Sigmoid colon (tissue), 7 donors: ENCODE results near the gene FBXL20. TPM values are rescaled to one million over a fixed set of nuclear protein-coding genes. Genes with fewer than 3 reads are reported as not detected.

Source experiments
- DNase-seq: peaks from one replicate; pipeline ENCODE4 v3.0.0-alpha.2; 2019
- H3K27ac ChIP-seq, 4 donors: fragments of 200-600 bp; sonication (generic); one replicate each; pipeline ENCODE4 v1.5.1; 2016 to 2019; ENCODE audit warnings: mild to moderate bottlenecking in 1 of 4
- H3K27me3 ChIP-seq, 3 donors: fragments of 200-600 bp; sonication (generic); one replicate each; pipeline ENCODE4 v1.5.1; 2019; ENCODE audit warnings: mild to moderate bottlenecking in 1 of 3
- H3K36me3 ChIP-seq, 4 donors: fragments of 200-600 bp; sonication (generic); one replicate each; pipeline ENCODE4 v1.5.1; 2016 to 2019
- H3K4me1 ChIP-seq, 4 donors: fragments of 200-600 bp; sonication (generic); one replicate each; pipeline ENCODE4 v1.5.1; 2017 to 2019
- H3K4me3 ChIP-seq, 4 donors: fragments of 200-600 bp; sonication (generic); one replicate each; pipeline ENCODE4 v1.5.1; 2017 to 2019; ENCODE audit warnings: mild to moderate bottlenecking in 2 of 4, moderate library complexity in 1 of 4
- H3K9me3 ChIP-seq, 4 donors: fragments of 200-600 bp in 3 of 4; sonication (generic) in 3 of 4; one replicate each; pipeline versions ENCODE4 v1.5.1 to v1.6.1; 2013 to 2019
- CTCF ChIP-seq, 4 experiments: fragments of 450-650 bp in 3 of 4; fragments of 200-600 bp in 1 of 4; IDR thresholded peaks; one replicate each; pipeline ENCODE4 v1.5.1; 2016 to 2019; ENCODE audit warnings: antibody characterized with exemption in 4 of 4, mild to moderate bottlenecking in 3 of 4, moderate library complexity in 2 of 4
- EP300 ChIP-seq, 4 donors: sonication (generic); formaldehyde crosslinking; IDR thresholded peaks; one replicate each; pipeline ENCODE4 v1.6.1; 2017; ENCODE audit warnings: antibody characterized with exemption in 4 of 4
- POLR2A ChIP-seq, 2 donors: fragments of 450-650 bp; IDR thresholded peaks; one replicate each; pipeline ENCODE4 v1.6.1; 2016; ENCODE audit warnings: antibody characterized with exemption in 2 of 2, mild to moderate bottlenecking in 2 of 2, moderate library complexity in 2 of 2
- POLR2AphosphoS5 ChIP-seq, 4 donors: sonication (generic); formaldehyde crosslinking; IDR thresholded peaks; one replicate each; pipeline ENCODE4 v1.6.1; 2017; ENCODE audit warnings: antibody characterized with exemption in 4 of 4
- WGBS, 2 donors: extraction: QIAGEN DNeasy Blood & Tissue Kit; methylation state at CpG; one replicate each; pipeline ENCODE4 v1.1.7; 2013; 5-methylcytosine and 5-hydroxymethylcytosine counted together
- intact Hi-C: fragments of 100-400 bp; cut with DNase I; formaldehyde crosslinking; loops from one replicate; pipeline ENCODE4 v1.15.1; 2023
- polyA plus RNA-seq, 3 donors: library from polyadenylated mRNA; stranded (reverse); fragments of 200-250 nt; gene quantifications; one replicate each; pipeline ENCODE4 v1.2.3, GENCODE V29; 2013
- total RNA-seq, 4 donors: library from RNA; depleted of rRNA; stranded (reverse); fragments of >200 nt; gene quantifications; one replicate each; pipeline ENCODE4 v1.1.0, GENCODE V29; 2016
- donor health status: healthy with polysubstance abuse.
- donor health status: Bipolar disorder and iron deficiency.
- donor health status: healthy.

The FBXL20 gene
- total and polyA plus RNA-seq, 7 donors: 1.8 to 26.0 (median 17.0) TPM

GRCh38 chr17:39221572-39221971 is 179.9 kb downstream of the FBXL20 start:
- H3K27me3 ChIP-seq: peaks cover 21 to 43% (median 24%) of the 10 kb centered on the region in 3 donors
- TF ChIP-seq POLR2AphosphoS5 (IDR thresholded peaks at IDR 0.05) (no peak), POLR2A (IDR thresholded peaks at IDR 0.05) (no peak), EP300 (IDR thresholded peaks at IDR 0.05) (no peak), CTCF (IDR thresholded peaks at IDR 0.05) (no peak)
- no peak for DNase-seq
- peaks cover 0 to 21% (median 20%) of the 10 kb centered on the region in 4 donors for H3K4me1 ChIP-seq
- H3K9me3 ChIP-seq: no peaks in the 10 kb centered on the region
- 89 to 93% methylated on average over 6 of the region's 6 CpGs for WGBS, 2 donors
- no peaks in the 10 kb centered on the region for H3K36me3 ChIP-seq
- H3K27ac ChIP-seq: no peak overlapping the region
- intact Hi-C loops: no loop called here
- H3K4me3 ChIP-seq: no peak overlapping the region

- DNase-seq: no peak
- intact Hi-C loops: no loop called here
- H3K27me3 ChIP-seq: peaks cover 3 to 35% (median 10%) of the 10 kb centered on the region in 3 donors
- 72 to 75% methylated on average over 8 of the region's 8 CpGs for WGBS, 2 donors
- H3K27ac ChIP-seq: no peak overlapping the region
- H3K4me3 ChIP-seq: no peak overlapping the region
- TF ChIP-seq POLR2A (IDR thresholded peaks at IDR 0.05) (no peak), EP300 (IDR thresholded peaks at IDR 0.05) (no peak), POLR2AphosphoS5 (IDR thresholded peaks at IDR 0.05) (no peak), CTCF (IDR thresholded peaks at IDR 0.05) (no peak)
- H3K4me1 ChIP-seq: peaks cover 0 to 2% (median 2%) of the 10 kb centered on the region in 4 donors
- H3K36me3 ChIP-seq: no peaks in the 10 kb centered on the region
- no peaks in the 10 kb centered on the region for H3K9me3 ChIP-seq
Observed at GRCh38 chr17:39219647-39220154, 181.7 kb downstream of the FBXL20 start.

- Histone ChIP-seq H3K4me3 (no peak overlapping the region), H3K4me1 (no peaks in the 10 kb centered on the region), H3K36me3 (no peaks in the 10 kb centered on the region), H3K27ac (no peak overlapping the region), H3K9me3 (no peaks in the 10 kb centered on the region), H3K27me3 (peaks cover 0 to 27% (median 5%) of the 10 kb centered on the region in 3 donors)
- TF ChIP-seq POLR2AphosphoS5 (IDR thresholded peaks at IDR 0.05) (no peak), CTCF (IDR thresholded peaks at IDR 0.05) (no peak), POLR2A (IDR thresholded peaks at IDR 0.05) (no peak), EP300 (IDR thresholded peaks at IDR 0.05) (no peak)
- DNase-seq: no peak
- intact Hi-C loops: no loop called here
- WGBS, 2 donors: 68 to 83% methylated on average over 8 of the region's 8 CpGs
Observed at GRCh38 chr17:39218906-39219305, 182.5 kb downstream of the FBXL20 start.

GRCh38 chr17:39217734-39218369 is 183.6 kb downstream of the FBXL20 start:
- Histone ChIP-seq H3K9me3 (no peaks in the 10 kb centered on the region), H3K4me1 (no peaks in the 10 kb centered on the region), H3K4me3 (no peak overlapping the region), H3K27ac (no peak overlapping the region), H3K27me3 (peaks cover 0 to 26% (median 5%) of the 10 kb centered on the region in 3 donors), H3K36me3 (no peaks in the 10 kb centered on the region)
- intact Hi-C loops: no loop called here
- WGBS, 2 donors: 26 to 31% methylated on average over 24 of the region's 24 CpGs
- DNase-seq: no peak
- TF ChIP-seq CTCF (IDR thresholded peaks at IDR 0.05): no peak
- no peak for TF ChIP-seq POLR2A (IDR thresholded peaks at IDR 0.05)
- TF ChIP-seq EP300 (IDR thresholded peaks at IDR 0.05): no peak
- TF ChIP-seq POLR2AphosphoS5 (IDR thresholded peaks at IDR 0.05): no peak
